ENCODE results near the gene HMGCS1. TPM values are rescaled to one million over a fixed set of nuclear protein-coding genes. Genes with fewer than 3 reads are reported as not detected.

HMGCS1 gene
- total and polyA plus RNA-seq, 9 of the 15 experiments (the other 6 are each of a cell fraction or from before 2014, with no cell fraction given), result 43.7 to 337 (median 111) TPM

- peak; percentile 82; the same call in 1 of the 2 replicates for TF ChIP-seq PML (IDR thresholded peaks at IDR 0.05; ENCODE audit: low read length)
- no peak for TF ChIP-seq RUNX1 (IDR thresholded peaks at IDR 0.05; ENCODE audit: low read depth)
- TF ChIP-seq SMARCA4 (IDR thresholded peaks at IDR 0.05), result no peak
- TF ChIP-seq SIN3A (IDR thresholded peaks at IDR 0.05; ENCODE audit: borderline replicate concordance in 2 of 2, control insufficient read depth in 1 of 2, low read depth in 2 of 2, low read length in 2 of 2), result peak; percentile 15 to 72; a peak in 2 of 4 replicates
- TF ChIP-seq LEF1 (IDR thresholded peaks at IDR 0.05), result peak; percentile 80
- TF ChIP-seq ZNF436 (CRISPR knock-in tag; IDR thresholded peaks at IDR 0.05), result no peak
- 0 out of 2 replicates have a peak, but pooled peaks have one; percentile 46 for TF ChIP-seq ZBTB17 (CRISPR knock-in tag; IDR thresholded peaks at IDR 0.05)
- peak; percentile 25; the same call in 1 of the 2 replicates for TF ChIP-seq RAD51 (IDR thresholded peaks at IDR 0.05; ENCODE audit: borderline replicate concordance, low read depth)
- TF ChIP-seq IFI16 (CRISPR knock-in tag; IDR thresholded peaks at IDR 0.05), result no peak
- TF ChIP-seq FUS (optimal IDR thresholded peaks at IDR 0.05; ENCODE audit: low read depth, low read length), result no peak
- no peak for TF ChIP-seq MXD1 (CRISPR knock-in tag; IDR thresholded peaks at IDR 0.05; ENCODE audit: borderline replicate concordance, poor library complexity, severe bottlenecking)
- TF ChIP-seq PTTG1 (tag; IDR thresholded peaks at IDR 0.05; ENCODE audit: low read depth), result no peak
- TF ChIP-seq ZNF354B (CRISPR knock-in tag; IDR thresholded peaks at IDR 0.05), result no peak
- no peak for TF ChIP-seq ZNF707 (CRISPR knock-in tag; conservative IDR thresholded peaks at IDR 0.05)
- no peak for TF ChIP-seq ZNF592 (IDR thresholded peaks at IDR 0.05)
- TF ChIP-seq NCOA1 (IDR thresholded peaks at IDR 0.05; ENCODE audit: low read depth), result peak; percentile 27; the same call in 1 of the 2 replicates
- TF ChIP-seq MAFG (tag; conservative IDR thresholded peaks at IDR 0.05), result peak; percentile 39; the same call in 1 of the 2 replicates
- no peak for TF ChIP-seq GATAD2B (IDR thresholded peaks at IDR 0.05; ENCODE audit: borderline replicate concordance)
- TF ChIP-seq ZNF551 (CRISPR knock-in tag; IDR thresholded peaks at IDR 0.05), result no peak
- no peak for TF ChIP-seq PREB (CRISPR knock-in tag; IDR thresholded peaks at IDR 0.05)
- no peak for TF ChIP-seq ETS2 (tag; IDR thresholded peaks at IDR 0.05; ENCODE audit: borderline replicate concordance, poor library complexity, severe bottlenecking)
- TF ChIP-seq SAP30 (IDR thresholded peaks at IDR 0.05; ENCODE audit: borderline replicate concordance, insufficient read depth, low read depth, low read length, poor library complexity, severe bottlenecking), result peak; percentile 43
Measured at GRCh38 chr5:43313035-43313853, at the start of gene HMGCS1 (continued).
